Endothelial cell (in vitro differentiated cells): ENCODE measurements around the gene UGT1A6. TPM values are rescaled to one million over a fixed set of nuclear protein-coding genes. Genes with fewer than 3 reads are reported as not detected.
"Not testable (repeated sequence)": the region's sequence is repeated elsewhere in the genome, so short reads cannot be mapped to it uniquely, and the experiment has no call there.

Source experiments
- DNase-seq: peaks from one replicate; pipeline ENCODE4 v3.0.0; 2021; ENCODE audit warnings: low spot score
- H3K27ac Mint-ChIP-seq: one replicate; pipeline ENCODE4 v1.8.0; 2021; ENCODE audit warnings: mixed read lengths, inconsistent platforms; ENCODE audit not compliant: unreplicated experiment
- H3K27me3 Mint-ChIP-seq: one replicate; pipeline ENCODE4 v1.8.0; 2021; ENCODE audit warnings: mild to moderate bottlenecking, moderate library complexity, mixed read lengths, inconsistent platforms; ENCODE audit not compliant: unreplicated experiment
- H3K36me3 Mint-ChIP-seq: one replicate; pipeline ENCODE4 v1.8.0; 2021; ENCODE audit warnings: mild to moderate bottlenecking, low read depth, mixed read lengths, inconsistent platforms; ENCODE audit not compliant: unreplicated experiment
- H3K4me1 Mint-ChIP-seq: one replicate; pipeline ENCODE4 v1.8.0; 2021; ENCODE audit warnings: mild to moderate bottlenecking, mixed read lengths, inconsistent platforms; ENCODE audit not compliant: unreplicated experiment
- H3K4me3 Mint-ChIP-seq: one replicate; pipeline ENCODE4 v1.8.0; 2021; ENCODE audit warnings: mild to moderate bottlenecking, mixed read lengths, inconsistent platforms; ENCODE audit not compliant: unreplicated experiment
- H3K9me3 Mint-ChIP-seq: one replicate; pipeline ENCODE4 v1.8.0; 2021; ENCODE audit warnings: mixed read lengths, inconsistent platforms; ENCODE audit not compliant: unreplicated experiment
- CTCF ChIP-seq: fragments of 200-600 bp; sonication (generic); IDR thresholded peaks from one replicate; pipeline ENCODE4 v1.5.0; 2021; ENCODE audit warnings: antibody characterized with exemption; ENCODE audit not compliant: unreplicated experiment
- total RNA-seq: library from RNA; stranded (reverse); fragmentation: NEBNext Ultra II Directional; extraction: Animal tissue kit (Norgen Biotek cat#: 25700); gene quantifications from one replicate; pipeline ENCODE4 v1.2.1, GENCODE V29; 2021; ENCODE audit not compliant: unreplicated experiment

Gene UGT1A6
- total RNA-seq, 1 donor from 2014 or later: not detected

DNA sequence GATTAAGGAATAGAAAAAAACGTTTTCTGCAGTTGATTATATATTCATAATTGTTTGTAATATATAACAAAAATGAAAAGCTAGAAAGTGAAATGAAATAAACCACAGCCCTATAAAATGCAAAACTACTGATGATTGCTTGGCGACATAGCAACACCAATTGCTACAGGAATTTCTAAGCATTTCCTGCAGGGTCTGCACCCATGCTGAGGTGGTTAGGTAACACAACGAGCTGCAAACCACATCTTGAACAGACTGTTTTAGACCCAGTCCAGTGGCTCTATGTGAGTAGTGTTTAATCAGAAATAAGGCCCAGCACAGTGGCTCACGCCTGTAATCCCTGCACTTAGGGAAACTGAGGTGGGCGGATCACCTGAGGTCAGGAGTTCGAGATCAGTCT lies 38.2 kb upstream of the UGT1A6 start:
- TF ChIP-seq CTCF: no peak
- no peaks in the 10 kb centered on the region for H3K4me1 Mint-ChIP-seq
- H3K27ac Mint-ChIP-seq: no peak overlapping the region
- no peaks in the 10 kb centered on the region for H3K27me3 Mint-ChIP-seq
- no peaks in the 10 kb centered on the region for H3K9me3 Mint-ChIP-seq
- no peaks in the 10 kb centered on the region for H3K36me3 Mint-ChIP-seq
- no peak overlapping the region for H3K4me3 Mint-ChIP-seq
- no peak for DNase-seq

- H3K4me3 Mint-ChIP-seq: no peak overlapping the region
- H3K36me3 Mint-ChIP-seq: no peaks in the 10 kb centered on the region
- no peak for TF ChIP-seq CTCF
- H3K9me3 Mint-ChIP-seq: no peaks in the 10 kb centered on the region
- H3K27me3 Mint-ChIP-seq: no peaks in the 10 kb centered on the region
- no peak for DNase-seq
- H3K4me1 Mint-ChIP-seq: no peaks in the 10 kb centered on the region
- no peak overlapping the region for H3K27ac Mint-ChIP-seq
Measured at GRCh38 chr2:233655043-233655442, 37.6 kb upstream of the UGT1A6 start.

DNA sequence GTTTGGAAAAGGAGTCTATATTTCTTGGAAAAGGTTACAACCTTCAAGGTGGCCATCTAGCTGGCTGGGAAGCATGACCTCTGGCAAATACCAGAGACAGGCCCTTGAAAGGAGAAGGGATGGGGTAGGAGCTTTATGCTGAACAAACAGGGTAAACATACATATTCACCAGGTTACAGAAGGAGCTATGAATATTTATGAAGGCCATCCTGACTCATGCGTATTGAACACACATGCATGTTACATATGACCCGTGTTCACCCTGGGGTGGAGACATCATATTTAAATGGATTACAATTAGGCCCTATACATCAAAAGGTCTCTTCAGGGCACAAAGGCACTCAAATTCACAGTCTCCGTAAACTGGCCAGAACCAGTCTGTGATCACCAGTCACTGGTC lies 36.7 kb upstream of the UGT1A6 start:
- not testable (repeated sequence) for DNase-seq, H3K27ac Mint-ChIP-seq, H3K9me3 Mint-ChIP-seq, H3K36me3 Mint-ChIP-seq, H3K4me3 Mint-ChIP-seq, H3K27me3 Mint-ChIP-seq, H3K4me1 Mint-ChIP-seq

DNA sequence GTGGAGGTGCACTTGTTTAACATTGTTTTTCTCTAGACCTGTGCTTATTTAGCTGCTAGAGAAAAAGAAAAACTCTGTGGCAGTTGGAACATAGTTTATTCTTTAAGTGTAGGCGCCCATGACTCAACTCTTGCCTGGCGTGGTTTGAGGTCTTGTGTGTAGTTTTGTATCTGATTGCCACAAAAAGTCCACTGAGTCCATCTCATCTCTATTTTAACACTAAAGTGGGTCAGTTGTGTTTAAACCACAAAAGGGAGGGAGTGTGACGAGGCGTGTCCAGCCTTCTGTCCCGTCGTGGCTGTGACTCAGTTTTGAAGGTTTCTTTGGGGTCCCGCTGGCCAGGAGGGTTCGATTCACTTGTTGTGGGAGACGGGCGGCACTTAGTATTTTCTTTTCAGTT lies 36.2 kb upstream of the UGT1A6 start:
- no peak overlapping the region for H3K27ac Mint-ChIP-seq
- no peaks in the 10 kb centered on the region for H3K36me3 Mint-ChIP-seq
- DNase-seq: no peak
- H3K27me3 Mint-ChIP-seq: no peaks in the 10 kb centered on the region
- no peak for TF ChIP-seq CTCF
- no peaks in the 10 kb centered on the region for H3K4me1 Mint-ChIP-seq
- no peaks in the 10 kb centered on the region for H3K9me3 Mint-ChIP-seq
- no peak overlapping the region for H3K4me3 Mint-ChIP-seq

GRCh38 chr2:233658610-233659009 lies 34.1 kb upstream of the UGT1A6 start:
- Mint-ChIP-seq H3K27ac (no peak overlapping the region), H3K36me3 (no peaks in the 10 kb centered on the region), H3K27me3 (no peaks in the 10 kb centered on the region), H3K9me3 (no peaks in the 10 kb centered on the region), H3K4me1 (no peaks in the 10 kb centered on the region), H3K4me3 (no peak overlapping the region)
- TF ChIP-seq CTCF: no peak
- DNase-seq: no peak

- H3K27me3 Mint-ChIP-seq: no peaks in the 10 kb centered on the region
Measured at GRCh38 chr2:233663911-233664310, 28.8 kb upstream of the UGT1A6 start.

More at GRCh38 chr2:233663911-233664310, 28.8 kb upstream of the UGT1A6 start:
- Mint-ChIP-seq H3K4me1 (no peaks in the 10 kb centered on the region), H3K4me3 (no peak overlapping the region), H3K27ac (no peak overlapping the region), H3K36me3 (no peaks in the 10 kb centered on the region), H3K9me3 (no peaks in the 10 kb centered on the region)
- DNase-seq: no peak
- no peak for TF ChIP-seq CTCF
